Measurements from ENCODE around the gene RINL. TPM values are rescaled to one million over a fixed set of nuclear protein-coding genes. Genes with fewer than 3 reads are reported as not detected.
A peak's percentile ranks its signal among the peaks of the same experiment; 100 is the strongest.
"Not testable (repeated sequence)": the region's sequence is repeated elsewhere in the genome, so short reads cannot be mapped to it uniquely, and the experiment has no call there.

RINL gene
- total RNA-seq, 4 donors from 2014 or later: 4.6 to 10.4 (median 6.6) TPM

DNA sequence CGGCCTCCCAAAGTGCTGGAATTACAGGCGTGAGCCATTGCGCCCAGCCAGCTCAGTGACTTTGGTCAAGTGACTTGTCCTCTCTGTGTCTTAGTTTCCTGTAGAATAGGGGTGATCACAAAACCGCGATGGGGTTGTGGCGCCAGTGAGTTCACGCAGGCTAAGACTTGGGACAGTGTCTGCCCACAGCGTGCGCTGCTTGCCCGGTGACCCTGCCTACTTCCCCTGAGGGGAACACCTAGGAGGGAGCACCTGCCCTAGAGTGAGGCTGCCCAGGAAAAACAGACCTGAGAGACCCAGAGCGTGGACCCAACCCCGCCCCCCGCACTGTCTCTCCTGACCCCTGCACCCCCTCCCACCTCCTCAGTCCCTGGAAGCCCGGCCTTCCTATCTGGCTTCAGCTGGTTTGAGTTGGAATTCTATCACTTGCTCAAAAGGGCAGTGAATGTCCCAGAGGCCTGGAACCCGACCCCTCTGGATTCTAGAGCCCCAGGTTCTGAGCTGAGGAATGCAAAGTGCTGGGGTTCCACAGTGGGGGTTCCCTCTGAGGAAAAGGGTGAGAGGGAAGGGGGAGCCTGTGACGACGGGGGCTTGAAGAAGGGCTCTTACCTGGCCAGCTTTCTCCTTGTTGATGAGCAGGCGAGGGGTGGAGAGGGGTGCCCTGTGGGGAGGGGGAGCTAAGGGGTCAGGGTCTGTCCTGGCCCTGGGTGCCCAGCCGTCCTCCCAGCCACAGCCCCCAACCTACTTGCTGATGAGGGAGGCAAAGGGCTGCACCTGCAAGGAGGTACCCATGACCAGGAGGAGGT, 2.2 kb upstream of the RINL start:
- Histone ChIP-seq H3K9me3 (no peaks in the 10 kb centered on the region), H3K4me3 (no peak overlapping the region), H3K4me1 (peaks cover 11 to 19% (median 14%) of the 10 kb centered on the region in 4 donors), H3K36me3 (peaks cover 13 to 55% (median 50%) of the 10 kb centered on the region in 4 donors), H3K27me3 (no peaks in the 10 kb centered on the region), H3K27ac (replicated peaks in 1 of 4) (no peak overlapping the region)
- no peak for DNase-seq (ENCODE audit: extremely low spot score)
- TF ChIP-seq EP300 (IDR thresholded peaks at IDR 0.05) (no peak), POLR2AphosphoS5 (IDR thresholded peaks at IDR 0.05) (no peak), POLR2A (IDR thresholded peaks at IDR 0.05; ENCODE audit: low read depth) (no peak)
- TF ChIP-seq, protein P1, sequence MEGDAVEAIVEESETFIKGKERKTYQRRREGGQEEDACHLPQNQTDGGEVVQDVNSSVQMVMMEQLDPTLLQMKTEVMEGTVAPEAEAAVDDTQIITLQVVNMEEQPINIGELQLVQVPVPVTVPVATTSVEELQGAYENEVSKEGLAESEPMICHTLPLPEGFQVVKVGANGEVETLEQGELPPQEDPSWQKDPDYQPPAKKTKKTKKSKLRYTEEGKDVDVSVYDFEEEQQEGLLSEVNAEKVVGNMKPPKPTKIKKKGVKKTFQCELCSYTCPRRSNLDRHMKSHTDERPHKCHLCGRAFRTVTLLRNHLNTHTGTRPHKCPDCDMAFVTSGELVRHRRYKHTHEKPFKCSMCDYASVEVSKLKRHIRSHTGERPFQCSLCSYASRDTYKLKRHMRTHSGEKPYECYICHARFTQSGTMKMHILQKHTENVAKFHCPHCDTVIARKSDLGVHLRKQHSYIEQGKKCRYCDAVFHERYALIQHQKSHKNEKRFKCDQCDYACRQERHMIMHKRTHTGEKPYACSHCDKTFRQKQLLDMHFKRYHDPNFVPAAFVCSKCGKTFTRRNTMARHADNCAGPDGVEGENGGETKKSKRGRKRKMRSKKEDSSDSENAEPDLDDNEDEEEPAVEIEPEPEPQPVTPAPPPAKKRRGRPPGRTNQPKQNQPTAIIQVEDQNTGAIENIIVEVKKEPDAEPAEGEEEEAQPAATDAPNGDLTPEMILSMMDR (IDR thresholded peaks at IDR 0.05): no peak
- intact Hi-C loops (cut with DNase I): no loop called here
- WGBS: 95% methylated on average over 16 of the region's 19 CpGs

DNA sequence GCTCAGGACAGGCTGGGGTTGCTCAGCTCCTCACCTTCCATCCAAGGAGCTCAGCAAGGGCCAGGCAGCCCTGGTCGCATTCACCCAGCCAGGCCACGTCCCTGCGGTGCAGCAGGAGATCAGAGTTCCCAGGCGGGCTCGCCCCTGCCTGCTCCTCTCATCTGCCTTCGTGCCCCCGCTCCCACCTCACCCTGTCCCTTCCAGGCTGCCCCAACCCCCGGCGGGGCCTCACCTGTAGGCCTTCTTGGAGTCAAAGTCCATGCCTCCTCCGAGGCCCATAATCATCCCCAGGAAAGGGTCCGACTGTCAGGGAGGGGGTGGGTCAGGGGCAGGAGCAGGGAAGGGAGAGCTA, 1.3 kb upstream of the RINL start:
- peaks cover 13 to 55% (median 50%) of the 10 kb centered on the region in 4 donors for H3K36me3 ChIP-seq

DNA sequence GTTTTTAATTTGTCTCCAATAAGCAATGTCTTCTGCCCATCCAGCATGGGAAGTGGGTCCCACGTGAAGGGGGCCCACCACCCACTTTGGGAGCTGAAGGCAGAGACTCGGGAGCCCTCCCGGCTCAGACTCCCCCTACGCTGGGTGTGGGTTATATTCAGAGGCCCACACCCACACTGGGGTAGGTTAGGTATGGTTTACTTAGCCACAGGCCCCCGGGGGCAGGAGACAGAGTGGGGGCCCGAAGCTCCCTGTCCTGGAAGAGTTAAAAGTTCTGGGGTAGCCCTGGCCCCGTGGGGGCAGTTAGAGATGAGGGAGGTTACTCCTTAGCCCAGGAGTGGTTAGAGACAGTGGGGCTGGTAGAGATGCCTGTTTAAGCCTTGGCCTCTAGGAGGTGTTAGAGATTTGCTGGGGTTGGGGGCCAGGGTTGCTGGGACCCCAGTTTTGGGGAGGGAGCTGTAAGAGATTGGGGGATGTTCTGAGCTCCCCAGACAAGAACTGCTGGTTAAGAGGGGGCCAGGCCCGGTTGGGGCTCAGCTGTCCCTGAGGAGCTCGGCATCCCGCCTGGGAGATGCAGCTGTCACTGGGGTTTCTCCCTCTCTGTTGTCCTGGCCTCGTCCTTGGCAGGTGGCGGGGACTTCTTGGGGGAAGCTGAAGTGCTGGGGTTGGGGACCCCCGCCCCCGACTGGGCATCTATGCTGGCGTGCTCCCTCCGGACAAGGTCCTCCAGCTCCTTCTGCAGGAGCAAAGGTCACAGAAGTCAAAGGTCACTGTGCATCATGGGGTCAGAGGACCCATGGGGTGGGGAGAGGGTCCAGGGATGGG, 712 bp upstream of the RINL start:
- Histone ChIP-seq H3K4me1 (peaks cover 11 to 14% (median 12%) of the 10 kb centered on the region in 4 donors), H3K27ac (replicated peaks in 1 of 4) (peak overlapping the region in 3 of 4 donors; percentile 21 to 62 (median 31)), H3K9me3 (no peaks in the 10 kb centered on the region), H3K4me3 (no peak overlapping the region), H3K36me3 (peaks cover 13 to 55% (median 49%) of the 10 kb centered on the region in 4 donors), H3K27me3 (no peaks in the 10 kb centered on the region)
- 81% methylated on average over 16 of the region's 16 CpGs for WGBS
- no peak for TF ChIP-seq POLR2A (IDR thresholded peaks at IDR 0.05; ENCODE audit: low read depth)
- no peak for TF ChIP-seq POLR2AphosphoS5 (IDR thresholded peaks at IDR 0.05)
- TF ChIP-seq, protein P1 (IDR thresholded peaks at IDR 0.05): no peak
- TF ChIP-seq EP300 (IDR thresholded peaks at IDR 0.05): no peak
- intact Hi-C loops (cut with DNase I): no loop called here
- DNase-seq (ENCODE audit: extremely low spot score): no peak

More for the DNA sequence above, 1.3 kb upstream of the RINL start:
- Histone ChIP-seq H3K4me1 (peaks cover 11 to 14% (median 12%) of the 10 kb centered on the region in 4 donors), H3K27ac (replicated peaks in 1 of 4) (no peak overlapping the region), H3K4me3 (no peak overlapping the region), H3K27me3 (no peaks in the 10 kb centered on the region), H3K9me3 (no peaks in the 10 kb centered on the region)
- TF ChIP-seq EP300 (IDR thresholded peaks at IDR 0.05) (no peak), POLR2A (IDR thresholded peaks at IDR 0.05; ENCODE audit: low read depth) (no peak), POLR2AphosphoS5 (IDR thresholded peaks at IDR 0.05) (no peak)
- TF ChIP-seq, protein P1 (IDR thresholded peaks at IDR 0.05): no peak
- DNase-seq (ENCODE audit: extremely low spot score): no peak
- intact Hi-C loops (cut with DNase I): no loop called here
- 89% methylated on average over 7 of the region's 11 CpGs for WGBS

DNA sequence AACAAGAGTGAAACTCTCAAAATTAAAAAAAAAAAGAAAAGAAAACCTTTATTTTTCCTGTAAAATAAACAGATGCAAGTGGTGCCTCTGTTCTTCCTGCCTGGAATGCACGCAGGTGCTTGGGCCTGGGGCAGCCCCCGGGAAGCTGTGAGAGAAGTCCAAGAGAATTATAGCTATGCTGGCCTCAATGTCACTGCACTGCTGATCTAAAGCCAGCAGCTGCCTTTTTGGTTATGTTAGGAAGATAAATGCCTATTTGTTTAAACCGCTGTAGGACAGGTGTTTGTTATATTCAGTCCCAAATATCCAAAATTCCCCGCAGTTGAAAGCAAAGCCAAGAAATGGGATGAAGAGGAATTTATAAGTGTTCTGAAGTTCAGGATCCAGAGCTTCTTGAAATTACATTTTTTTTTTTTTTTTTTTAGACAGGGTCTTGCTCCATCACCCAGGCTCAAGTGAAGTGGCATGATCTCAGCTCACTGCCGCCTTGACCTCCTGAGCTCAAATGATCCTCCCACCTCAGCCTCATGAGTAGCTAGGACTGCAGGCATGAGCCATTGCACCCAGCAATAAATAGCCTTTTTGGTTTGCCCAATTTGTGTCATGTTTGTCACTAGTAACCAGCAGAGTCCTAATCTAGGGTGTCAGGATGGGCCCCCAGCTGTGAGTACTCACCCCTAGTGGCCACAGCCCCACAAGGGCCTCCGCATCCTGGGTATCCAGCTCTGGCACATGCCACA, 2.2 kb downstream of the RINL start:
- H3K27ac ChIP-seq (replicated peaks in 1 of 4): no peak overlapping the region
- no peak overlapping the region for H3K4me3 ChIP-seq
- DNase-seq (ENCODE audit: extremely low spot score): no peak
- H3K4me1 ChIP-seq: peaks cover 11 to 14% (median 14%) of the 10 kb centered on the region in 4 donors
- intact Hi-C loops (cut with DNase I): no loop called here
- no peaks in the 10 kb centered on the region for H3K27me3 ChIP-seq
- WGBS: 73% methylated on average over 6 of the region's 6 CpGs
- peaks cover 0 to 25% (median 20%) of the 10 kb centered on the region in 4 donors for H3K36me3 ChIP-seq
- H3K9me3 ChIP-seq: no peaks in the 10 kb centered on the region
- TF ChIP-seq POLR2A (IDR thresholded peaks at IDR 0.05; ENCODE audit: low read depth) (no peak), POLR2AphosphoS5 (IDR thresholded peaks at IDR 0.05) (no peak), EP300 (IDR thresholded peaks at IDR 0.05) (no peak)
- TF ChIP-seq, protein P1 (IDR thresholded peaks at IDR 0.05): no peak

DNA sequence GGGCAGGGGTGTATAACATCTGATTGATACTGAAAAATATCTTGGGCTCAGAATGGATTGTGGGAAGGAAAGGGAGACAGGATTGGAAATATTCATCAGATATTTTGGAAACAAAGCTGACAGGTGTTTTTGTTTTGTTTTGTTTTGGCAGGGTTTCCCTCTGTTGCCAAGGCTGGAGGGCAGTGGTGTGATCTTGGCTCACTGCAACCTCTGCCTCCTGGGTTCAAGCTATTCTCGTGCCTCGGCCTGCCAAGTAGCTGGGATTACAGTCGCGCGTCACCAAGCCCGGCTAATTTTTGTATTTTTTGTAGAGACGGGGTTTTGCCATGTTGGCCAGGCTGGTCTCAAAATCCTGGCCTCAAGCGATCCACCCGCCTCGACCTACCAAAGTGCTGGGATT, 4.7 kb downstream of the RINL start:
- H3K36me3 ChIP-seq; H3K27ac ChIP-seq (replicated peaks in 1 of 4); H3K9me3 ChIP-seq; H3K4me3 ChIP-seq; intact Hi-C loops (cut with DNase I); DNase-seq (ENCODE audit: extremely low spot score); H3K27me3 ChIP-seq: not testable (repeated sequence)
- peaks cover 27 to 29% (median 29%) of the 10 kb centered on the region in 4 donors for H3K4me1 ChIP-seq
- WGBS: 91% methylated on average over 10 of the region's 10 CpGs

Data from esophagus muscularis mucosa (tissue), 4 donors.